Nephron progenitor cell (in vitro differentiated cells): ENCODE measurements around the gene MEOX1.
A peak's percentile ranks its signal among the peaks of the same experiment; 100 is the strongest.

Experiments used
- DNase-seq: peaks from one replicate; pipeline ENCODE4 v3.0.0; 2021
- H3K27ac Mint-ChIP-seq: 2 replicates; pipeline ENCODE4 v1.8.0; 2021; ENCODE audit warnings: mild to moderate bottlenecking, moderate library complexity, mixed read lengths
- H3K27me3 Mint-ChIP-seq: 2 replicates; pipeline ENCODE4 v1.8.0; 2021; ENCODE audit warnings: mild to moderate bottlenecking, low read depth, mixed read lengths; ENCODE audit not compliant: poor library complexity
- H3K36me3 Mint-ChIP-seq: 2 replicates; pipeline ENCODE4 v1.8.0; 2021; ENCODE audit warnings: low read depth, mixed read lengths
- H3K4me1 Mint-ChIP-seq: 2 replicates; pipeline ENCODE4 v1.8.0; 2021; ENCODE audit warnings: mixed read lengths
- H3K4me3 Mint-ChIP-seq: 2 replicates; pipeline ENCODE4 v1.8.0; 2021; ENCODE audit warnings: mild to moderate bottlenecking, moderate library complexity, mixed read lengths
- H3K9me3 Mint-ChIP-seq: 2 replicates; pipeline ENCODE4 v1.8.0; 2021; ENCODE audit warnings: mild to moderate bottlenecking, moderate library complexity, mixed read lengths
- CTCF ChIP-seq: fragments of 200-600 bp; sonication (generic); IDR thresholded peaks from 2 replicates; pipeline ENCODE4 v1.5.0; 2021; ENCODE audit warnings: antibody characterized with exemption

Gene MEOX1

GRCh38 chr17:43670645-43671030 is 8.9 kb upstream of the MEOX1 start:
- H3K27me3 Mint-ChIP-seq, result peaks cover 3% of the 10 kb centered on the region
- H3K4me1 Mint-ChIP-seq, result peaks cover 86% of the 10 kb centered on the region
- H3K36me3 Mint-ChIP-seq, result no peaks in the 10 kb centered on the region
- H3K27ac Mint-ChIP-seq, result no peak overlapping the region
- no peaks in the 10 kb centered on the region for H3K9me3 Mint-ChIP-seq
- H3K4me3 Mint-ChIP-seq, result peak overlapping the region; percentile 13
- TF ChIP-seq CTCF, result no peak
- DNase-seq, result no peak

DNA sequence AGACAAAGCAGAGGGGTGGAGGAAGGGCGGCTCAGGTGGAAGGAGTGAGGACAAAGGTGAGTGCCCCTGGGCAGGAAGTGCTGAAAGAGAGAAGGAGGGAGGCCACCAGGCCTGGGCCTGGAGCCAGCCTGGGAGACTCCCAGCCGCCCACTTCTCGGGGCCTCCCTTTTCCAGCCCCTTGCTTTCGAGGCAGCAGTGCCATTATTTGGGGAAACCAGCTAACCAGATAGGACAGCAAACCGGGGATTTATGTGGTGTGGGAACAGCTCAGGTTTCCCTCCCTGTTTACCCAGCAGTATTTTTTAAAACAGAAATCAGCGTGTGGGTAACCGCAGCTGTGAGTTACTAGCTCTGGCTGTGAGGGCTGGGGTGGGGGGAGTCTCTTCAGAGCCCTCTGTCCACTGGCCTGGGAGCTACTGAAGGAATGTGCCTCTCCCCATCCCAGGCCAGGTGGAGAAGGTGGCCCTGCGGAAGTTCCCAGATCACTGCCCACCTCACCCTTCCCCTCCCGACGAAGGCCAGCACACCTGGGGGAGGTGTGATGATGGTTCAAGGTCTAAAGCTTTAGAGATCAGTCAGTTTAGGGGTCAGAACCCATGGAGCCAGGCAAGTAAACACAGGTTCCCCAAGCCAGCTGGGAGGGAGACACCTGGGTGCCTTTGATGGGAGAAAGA is 8.4 kb upstream of the MEOX1 start:
- H3K4me1 Mint-ChIP-seq, result peaks cover 85% of the 10 kb centered on the region
- peak; percentile 70 for DNase-seq
- H3K27ac Mint-ChIP-seq, result peak overlapping the region; percentile 98
- peak overlapping the region; percentile 62 for H3K4me3 Mint-ChIP-seq
- no peak for TF ChIP-seq CTCF
- H3K27me3 Mint-ChIP-seq, result peaks cover 3% of the 10 kb centered on the region
- H3K36me3 Mint-ChIP-seq, result no peaks in the 10 kb centered on the region
- H3K9me3 Mint-ChIP-seq, result no peaks in the 10 kb centered on the region

DNA sequence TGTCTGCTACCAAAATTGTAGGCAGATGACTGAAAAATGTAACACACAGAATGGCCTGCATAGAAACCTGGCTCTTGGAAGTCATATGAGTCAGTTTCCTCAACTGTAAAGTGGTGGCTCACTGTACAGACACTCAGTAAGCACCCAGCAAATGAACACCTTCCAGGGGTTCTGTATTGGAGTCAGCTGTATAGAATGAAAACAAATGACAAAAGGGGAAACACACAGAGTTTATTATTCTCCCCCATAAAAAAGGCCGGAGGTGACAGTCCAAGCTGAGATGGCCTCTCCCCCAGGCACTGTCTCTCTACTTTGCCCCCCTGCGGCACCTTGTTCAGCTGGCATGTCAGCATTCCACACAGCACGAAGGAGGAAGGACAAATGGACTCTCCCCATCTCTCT is 6.2 kb upstream of the MEOX1 start:
- no peaks in the 10 kb centered on the region for H3K9me3 Mint-ChIP-seq

DNA sequence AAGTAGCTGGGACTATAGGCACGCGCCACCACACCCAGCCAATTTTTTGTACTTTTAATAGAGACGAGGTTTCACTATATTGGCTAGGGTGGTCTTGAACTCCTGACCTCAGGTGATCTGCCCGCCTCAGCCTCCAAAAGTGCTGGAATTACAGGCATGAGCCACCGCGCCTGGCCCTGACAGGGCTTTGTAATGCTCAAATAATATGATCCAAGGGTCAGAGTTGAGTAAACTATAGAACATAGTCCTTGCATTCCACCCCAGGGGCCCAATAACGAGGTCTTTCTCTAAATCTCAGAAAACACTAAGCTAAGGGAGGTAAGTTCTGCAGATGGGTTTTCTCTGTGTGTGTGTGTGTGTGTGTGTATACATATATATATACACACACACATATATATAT is 5.8 kb upstream of the MEOX1 start:
- Mint-ChIP-seq H3K4me1 (peaks cover 75% of the 10 kb centered on the region), H3K4me3 (no peak overlapping the region), H3K36me3 (no peaks in the 10 kb centered on the region), H3K9me3 (no peaks in the 10 kb centered on the region), H3K27me3 (no peaks in the 10 kb centered on the region), H3K27ac (no peak overlapping the region)
- DNase-seq, result no peak
- TF ChIP-seq CTCF, result no peak

More for the DNA sequence above, 6.2 kb upstream of the MEOX1 start:
- H3K36me3 Mint-ChIP-seq, result no peaks in the 10 kb centered on the region
- no peak overlapping the region for H3K27ac Mint-ChIP-seq
- DNase-seq, result no peak
- peaks cover 75% of the 10 kb centered on the region for H3K4me1 Mint-ChIP-seq
- H3K27me3 Mint-ChIP-seq, result peaks cover 3% of the 10 kb centered on the region
- no peak overlapping the region for H3K4me3 Mint-ChIP-seq
- TF ChIP-seq CTCF, result no peak

- no peaks in the 10 kb centered on the region for H3K36me3 Mint-ChIP-seq
- H3K4me1 Mint-ChIP-seq, result peaks cover 75% of the 10 kb centered on the region
- DNase-seq, result no peak
- peak overlapping the region; percentile 80 for H3K27ac Mint-ChIP-seq
- no peaks in the 10 kb centered on the region for H3K9me3 Mint-ChIP-seq
- no peak overlapping the region for H3K4me3 Mint-ChIP-seq
- TF ChIP-seq CTCF, result no peak
- no peaks in the 10 kb centered on the region for H3K27me3 Mint-ChIP-seq
Measured at GRCh38 chr17:43665937-43666236, 4.2 kb upstream of the MEOX1 start.
